Activated naive CD8-positive, alpha-beta T cell (primary cell): ENCODE results near the gene TMEM191C.

Source experiments
- H3K27ac Mint-ChIP-seq: one replicate; pipeline ENCODE4 v1.8.0; 2021; ENCODE audit warnings: mixed read lengths
- H3K27me3 Mint-ChIP-seq: one replicate; pipeline ENCODE4 v1.8.0; 2021; ENCODE audit warnings: mixed read lengths
- H3K36me3 Mint-ChIP-seq: one replicate; pipeline ENCODE4 v1.8.0; 2021; ENCODE audit warnings: mixed read lengths
- H3K4me1 Mint-ChIP-seq: one replicate; pipeline ENCODE4 v1.8.0; 2021; ENCODE audit warnings: low read depth, mixed read lengths
- H3K4me3 Mint-ChIP-seq: one replicate; pipeline ENCODE4 v1.8.0; 2021; ENCODE audit warnings: mild to moderate bottlenecking, mixed read lengths
- H3K9me3 Mint-ChIP-seq: one replicate; pipeline ENCODE4 v1.8.0; 2021; ENCODE audit warnings: low read depth, mixed read lengths

Gene TMEM191C

GRCh38 chr22:21443057-21443734 lies 24.0 kb upstream of the TMEM191C start:
- Mint-ChIP-seq H3K27ac (no peak overlapping the region), H3K27me3 (no peaks in the 10 kb centered on the region), H3K4me3 (no peak overlapping the region), H3K36me3 (no peaks in the 10 kb centered on the region), H3K9me3 (no peaks in the 10 kb centered on the region), H3K4me1 (no peaks in the 10 kb centered on the region)

- Mint-ChIP-seq H3K27ac (no peak overlapping the region), H3K9me3 (no peaks in the 10 kb centered on the region)
Observed at GRCh38 chr22:21443735-21444421, 23.3 kb upstream of the TMEM191C start.

GRCh38 chr22:21444701-21445436 lies 22.3 kb upstream of the TMEM191C start:
- Mint-ChIP-seq H3K4me1 (no peaks in the 10 kb centered on the region), H3K27me3 (no peaks in the 10 kb centered on the region), H3K9me3 (no peaks in the 10 kb centered on the region), H3K36me3 (no peaks in the 10 kb centered on the region), H3K4me3 (no peak overlapping the region), H3K27ac (no peak overlapping the region)

More at GRCh38 chr22:21443735-21444421, 23.3 kb upstream of the TMEM191C start:
- H3K4me3 Mint-ChIP-seq, result no peak overlapping the region
- no peaks in the 10 kb centered on the region for H3K4me1 Mint-ChIP-seq
- no peaks in the 10 kb centered on the region for H3K36me3 Mint-ChIP-seq
- no peaks in the 10 kb centered on the region for H3K27me3 Mint-ChIP-seq

- H3K4me1 Mint-ChIP-seq, result no peaks in the 10 kb centered on the region
- H3K36me3 Mint-ChIP-seq, result no peaks in the 10 kb centered on the region
- H3K27ac Mint-ChIP-seq, result no peak overlapping the region
- no peaks in the 10 kb centered on the region for H3K27me3 Mint-ChIP-seq
- no peaks in the 10 kb centered on the region for H3K9me3 Mint-ChIP-seq
- H3K4me3 Mint-ChIP-seq, result no peak overlapping the region
Observed at GRCh38 chr22:21445437-21446127, 21.6 kb upstream of the TMEM191C start.

- H3K4me1 Mint-ChIP-seq, result no peaks in the 10 kb centered on the region
- no peak overlapping the region for H3K27ac Mint-ChIP-seq
- no peaks in the 10 kb centered on the region for H3K27me3 Mint-ChIP-seq
- no peaks in the 10 kb centered on the region for H3K36me3 Mint-ChIP-seq
- no peaks in the 10 kb centered on the region for H3K9me3 Mint-ChIP-seq
- H3K4me3 Mint-ChIP-seq, result no peak overlapping the region
Observed at GRCh38 chr22:21446128-21446826, 20.9 kb upstream of the TMEM191C start.

- no peaks in the 10 kb centered on the region for H3K9me3 Mint-ChIP-seq
- H3K36me3 Mint-ChIP-seq, result no peaks in the 10 kb centered on the region
- no peak overlapping the region for H3K27ac Mint-ChIP-seq
- no peak overlapping the region for H3K4me3 Mint-ChIP-seq
- no peaks in the 10 kb centered on the region for H3K27me3 Mint-ChIP-seq
- H3K4me1 Mint-ChIP-seq, result no peaks in the 10 kb centered on the region
Observed at GRCh38 chr22:21446827-21447690, 20.1 kb upstream of the TMEM191C start.

GRCh38 chr22:21447694-21448402 lies 19.3 kb upstream of the TMEM191C start:
- Mint-ChIP-seq H3K27me3 (no peaks in the 10 kb centered on the region), H3K9me3 (no peaks in the 10 kb centered on the region), H3K27ac (no peak overlapping the region), H3K36me3 (no peaks in the 10 kb centered on the region), H3K4me1 (no peaks in the 10 kb centered on the region), H3K4me3 (no peak overlapping the region)

GRCh38 chr22:21448627-21449416 lies 18.4 kb upstream of the TMEM191C start:
- H3K27ac Mint-ChIP-seq, result no peak overlapping the region

GRCh38 chr22:21449531-21450319 lies 17.5 kb upstream of the TMEM191C start:
- Mint-ChIP-seq H3K4me3 (no peak overlapping the region), H3K4me1 (no peaks in the 10 kb centered on the region), H3K9me3 (no peaks in the 10 kb centered on the region), H3K27me3 (no peaks in the 10 kb centered on the region), H3K27ac (no peak overlapping the region), H3K36me3 (no peaks in the 10 kb centered on the region)

More at GRCh38 chr22:21448627-21449416, 18.4 kb upstream of the TMEM191C start:
- no peaks in the 10 kb centered on the region for H3K9me3 Mint-ChIP-seq
- H3K4me3 Mint-ChIP-seq, result no peak overlapping the region
- no peaks in the 10 kb centered on the region for H3K4me1 Mint-ChIP-seq
- H3K36me3 Mint-ChIP-seq, result no peaks in the 10 kb centered on the region
- no peaks in the 10 kb centered on the region for H3K27me3 Mint-ChIP-seq

- no peaks in the 10 kb centered on the region for H3K27me3 Mint-ChIP-seq
- no peak overlapping the region for H3K4me3 Mint-ChIP-seq
- no peaks in the 10 kb centered on the region for H3K36me3 Mint-ChIP-seq
- H3K9me3 Mint-ChIP-seq, result no peaks in the 10 kb centered on the region
- H3K4me1 Mint-ChIP-seq, result no peaks in the 10 kb centered on the region
- H3K27ac Mint-ChIP-seq, result no peak overlapping the region
Observed at GRCh38 chr22:21450320-21450831, 16.8 kb upstream of the TMEM191C start.

- Mint-ChIP-seq H3K27me3 (no peaks in the 10 kb centered on the region), H3K4me3 (no peak overlapping the region), H3K4me1 (no peaks in the 10 kb centered on the region), H3K27ac (no peak overlapping the region), H3K9me3 (no peaks in the 10 kb centered on the region), H3K36me3 (no peaks in the 10 kb centered on the region)
Observed at GRCh38 chr22:21450858-21451353, 16.3 kb upstream of the TMEM191C start.
